ENCODE data around the gene SMC1B.

GRCh38 chr22:45310331-45310976, 102.9 kb downstream of the SMC1B start:
- TF ChIP-seq CTCF (IDR thresholded peaks at IDR 0.05 in 8 of 11, conservative IDR thresholded peaks at IDR 0.05 in 3 of 11) (no peak), POLR2AphosphoS5 (IDR thresholded peaks at IDR 0.05) (no peak)

Measured in spleen (tissue), 7 donors.